ENCODE measurements around the gene DNAH10.

GRCh38 chr12:123744836-123745235 is 17.3 kb upstream of the DNAH10 start:
- TF ChIP-seq CTCF (IDR thresholded peaks at IDR 0.05; ENCODE audit: poor library complexity) = no peak
- no peak for TF ChIP-seq EZH2 (IDR thresholded peaks at IDR 0.05; ENCODE audit: borderline replicate concordance)
- no peak for TF ChIP-seq EZH2phosphoT487 (IDR thresholded peaks at IDR 0.05; ENCODE audit: low read depth, severe bottlenecking, unreplicated experiment)
